ENCODE measurements around the gene NDRG3. TPM values are rescaled to one million over a fixed set of nuclear protein-coding genes. Genes with fewer than 3 reads are reported as not detected.
A peak's percentile ranks its signal among the peaks of the same experiment; 100 is the strongest.

The NDRG3 gene
- total and polyA plus RNA-seq, 12 donors: 29.0 to 91.4 (median 53.0) TPM

- H3K9me3 ChIP-seq (replicated peaks in 1 of 3): no peaks in the 10 kb centered on the region
- no peak for DNase-seq
- H3K27me3 ChIP-seq: no peaks in the 10 kb centered on the region
- no peak overlapping the region for H3K27ac ChIP-seq
- intact Hi-C loops (cut with DNase I): no loop called here
- TF ChIP-seq POLR2A (IDR thresholded peaks at IDR 0.05) (no peak), CTCF (IDR thresholded peaks at IDR 0.05) (no peak)
- H3K4me1 ChIP-seq (replicated peaks in 1 of 2): no peaks in the 10 kb centered on the region
- peaks cover 0 to 35% of the 10 kb centered on the region in 2 donors for H3K36me3 ChIP-seq (replicated peaks in 1 of 2)
- 92 to 94% (median 93%) methylated on average over 8 to 9 of the region's 9 CpGs for WGBS, 4 donors
- H3K4me3 ChIP-seq: no peak overlapping the region
Observed at GRCh38 chr20:36653456-36653855, 92.4 kb downstream of the NDRG3 start.

GRCh38 chr20:36647196-36648121 is 98.4 kb downstream of the NDRG3 start:
- Histone ChIP-seq H3K4me3 (no peak overlapping the region), H3K36me3 (replicated peaks in 1 of 2) (peaks cover 0 to 7% of the 10 kb centered on the region in 2 donors), H3K27ac (no peak overlapping the region), H3K9me3 (replicated peaks in 1 of 3) (no peaks in the 10 kb centered on the region), H3K27me3 (no peaks in the 10 kb centered on the region), H3K4me1 (replicated peaks in 1 of 2) (no peaks in the 10 kb centered on the region)
- DNase-seq: no peak
- TF ChIP-seq CTCF (IDR thresholded peaks at IDR 0.05): no peak
- TF ChIP-seq POLR2A (IDR thresholded peaks at IDR 0.05): no peak
- 72 to 80% (median 74%) methylated on average over 8 of the region's 8 CpGs for WGBS, 4 donors
- intact Hi-C loops (cut with DNase I): no loop called here

- Histone ChIP-seq H3K27me3 (no peaks in the 10 kb centered on the region), H3K4me3 (no peak overlapping the region), H3K9me3 (replicated peaks in 1 of 3) (no peaks in the 10 kb centered on the region), H3K4me1 (replicated peaks in 1 of 2) (no peaks in the 10 kb centered on the region), H3K27ac (no peak overlapping the region), H3K36me3 (replicated peaks in 1 of 2) (peaks cover 0 to under 1% of the 10 kb centered on the region in 2 donors)
- WGBS, 4 donors: 91 to 99% (median 94%) methylated on average over 3 of the region's 3 CpGs
- intact Hi-C loops (cut with DNase I): no loop called here
- no peak for DNase-seq
- TF ChIP-seq CTCF (IDR thresholded peaks at IDR 0.05) (no peak), POLR2A (IDR thresholded peaks at IDR 0.05) (no peak)
Observed at GRCh38 chr20:36646678-36647077, 99.2 kb downstream of the NDRG3 start.

- Histone ChIP-seq H3K36me3 (replicated peaks in 1 of 2) (no peaks in the 10 kb centered on the region), H3K27ac (no peak within 1 kb of the TSS), H3K9me3 (replicated peaks in 1 of 3) (no peaks in the 10 kb centered on the region), H3K27me3 (no peaks in the 10 kb centered on the region), H3K4me3 (no peak within 1 kb of the TSS), H3K4me1 (replicated peaks in 1 of 2) (no peaks in the 10 kb centered on the region)
- TF ChIP-seq POLR2A (IDR thresholded peaks at IDR 0.05) (no peak), CTCF (IDR thresholded peaks at IDR 0.05) (no peak)
- 53 to 77% (median 66%) methylated on average over 1 to 9 of the region's 9 CpGs for WGBS, 4 donors
- DNase-seq: peak in 3 of 7 donors; percentile 15 to 30 (median 25)
- intact Hi-C loops (cut with DNase I): no loop called here
Observed at GRCh38 chr20:36645998-36646397, 99.9 kb downstream of the NDRG3 start, which contains the start of gene SLA2. Gene SLA2 (minus strand): TSS chr20:36646196. CDS start chr20:36641335, 4,861 bp downstream.
